Adrenal gland (tissue), 12 donors: ENCODE measurements around the gene MALRD1. TPM values are rescaled to one million over a fixed set of nuclear protein-coding genes. Genes with fewer than 3 reads are reported as not detected.

Source experiments
- DNase-seq, 7 donors: peaks; one replicate each; pipeline ENCODE4 v3.0.0-alpha.2; 2019 to 2020
- H3K27ac ChIP-seq, 5 donors: fragments of 200-600 bp; sonication (generic) in 4 of 5; 1 replicate in 3 of 5; 2 replicates in 2 of 5; pipeline versions ENCODE4 v1.5.1 to v1.8.0; 2016 to 2020; ENCODE audit warnings: mild to moderate bottlenecking in 1 of 5
- H3K27me3 ChIP-seq: fragments of 200-600 bp; 2 replicates; pipeline ENCODE4 v1.8.0; 2021
- H3K36me3 ChIP-seq, 2 donors: fragments of 200-600 bp; replicated peaks in 1 of 2; 1 replicate in 1 of 2; 2 replicates in 1 of 2; pipeline versions ENCODE4 v1.5.1 to v1.8.0; 2018 to 2022
- H3K4me1 ChIP-seq, 2 donors: fragments of 200-600 bp; replicated peaks in 1 of 2; 1 replicate in 1 of 2; 2 replicates in 1 of 2; pipeline versions ENCODE4 v1.5.1 to v1.8.0; 2018 to 2021
- H3K4me3 ChIP-seq, 4 donors: fragments of 200-600 bp; sonication (generic) in 3 of 4; one replicate each; pipeline ENCODE4 v1.5.1; 2016 to 2018
- H3K9me3 ChIP-seq, 3 donors: fragments of 200-600 bp; sonication (generic) in 1 of 3; replicated peaks in 1 of 3; 1 replicate in 2 of 3; 2 replicates in 1 of 3; pipeline versions ENCODE4 v1.5.1 to v1.8.0; 2016 to 2021
- CTCF ChIP-seq, 6 experiments: fragments of 450-650 bp in 4 of 6; fragments of 200-600 bp in 2 of 6; sonication (generic) in 1 of 6; IDR thresholded peaks; 1 replicate in 5 of 6; 2 replicates in 1 of 6; pipeline versions ENCODE4 v1.5.1 to v1.8.0; 2016 to 2021; ENCODE audit warnings: antibody characterized with exemption in 6 of 6, mild to moderate bottlenecking in 2 of 6, moderate library complexity in 1 of 6
- POLR2A ChIP-seq, 2 donors: fragments of 450-650 bp; IDR thresholded peaks; one replicate each; pipeline ENCODE4 v1.6.1; 2017; ENCODE audit warnings: antibody characterized with exemption in 2 of 2, mild to moderate bottlenecking in 2 of 2, moderate library complexity in 1 of 2
- WGBS, 4 donors: extraction: QIAGEN DNeasy Blood & Tissue Kit in 2 of 4; methylation state at CpG; one replicate each; pipeline versions ENCODE4 v1.1.5 to v1.1.7; 2013 to 2017; 5-methylcytosine and 5-hydroxymethylcytosine counted together
- intact Hi-C, 2 donors: fragments of 100-400 bp; cut with DNase I; formaldehyde crosslinking; loops; one replicate each; pipeline versions ENCODE4 v1.14.1 to v1.15.0; 2022 to 2023
- polyA plus RNA-seq, 3 donors: library from polyadenylated mRNA; stranded (reverse); fragments of 200-250 nt in 2 of 3; fragments of 350-450 nt in 1 of 3; fragmentation: Illumina TruSeq in 1 of 3; extraction: RNeasy Lipid Tissue Mini Kit (QIAGEN cat#74804) in 1 of 3; gene quantifications; one replicate each; pipeline ENCODE4 v1.2.3, GENCODE V29; 2013 to 2014
- total RNA-seq, 9 donors: library from RNA; depleted of rRNA in 4 of 9; stranded (reverse); fragments of >200 nt in 4 of 9; fragments of 120-200 nt in 1 of 9; fragmentation: NEBNext Ultra II Directional in 1 of 9; extraction: Animal tissue kit (Norgen Biotek cat#: 25700) in 1 of 9; gene quantifications; one replicate each; pipeline versions ENCODE4 v1.1.0 to v1.2.4, GENCODE V29; 2013 to 2023
- donor health status: healthy with polysubstance abuse.
- donor health status: Bipolar disorder and iron deficiency.
- donor health status: DM: yes; HTN: yes; CAD: no.
- donor health status: DM: no; HTN: no; CAD: no.
- donor health status: DM: no; HTN: no; CAD: no.
- donor health status: DM: yes; HTN: yes; CAD: no.

Gene MALRD1
- total and polyA plus RNA-seq, 12 donors, result 0.48 to 6.2 (median 1.9) TPM

GRCh38 chr10:19048891-19049290, 290 bp downstream of the MALRD1 start:
- WGBS, 4 donors, result 52 to 63% (median 55%) methylated on average over 3 of the region's 3 CpGs
- no peak for DNase-seq

GRCh38 chr10:19049567-19049966, 966 bp downstream of the MALRD1 start:
- H3K4me1 ChIP-seq, result no peaks in the 10 kb centered on the region
- intact Hi-C loops, result no loop called here
- no peak for DNase-seq
- H3K27me3 ChIP-seq, result no peaks in the 10 kb centered on the region
- no peak for TF ChIP-seq CTCF (IDR thresholded peaks at IDR 0.05)
- H3K9me3 ChIP-seq, result no peaks in the 10 kb centered on the region
- 68 to 82% (median 78%) methylated on average over 2 of the region's 2 CpGs for WGBS, 4 donors
- no peak overlapping the region for H3K4me3 ChIP-seq
- no peaks in the 10 kb centered on the region for H3K36me3 ChIP-seq
- H3K27ac ChIP-seq, result no peak overlapping the region

More at GRCh38 chr10:19048891-19049290, 290 bp downstream of the MALRD1 start:
- TF ChIP-seq CTCF (IDR thresholded peaks at IDR 0.05), result no peak
- TF ChIP-seq POLR2A (IDR thresholded peaks at IDR 0.05), result no peak
- Histone ChIP-seq H3K27ac (no peak overlapping the region), H3K27me3 (no peaks in the 10 kb centered on the region), H3K9me3 (no peaks in the 10 kb centered on the region), H3K4me3 (no peak overlapping the region), H3K4me1 (no peaks in the 10 kb centered on the region), H3K36me3 (no peaks in the 10 kb centered on the region)
- intact Hi-C loops, result no loop called here

GRCh38 chr10:19054289-19054835, 5.8 kb downstream of the MALRD1 start:
- Histone ChIP-seq H3K4me3 (no peak overlapping the region), H3K9me3 (no peaks in the 10 kb centered on the region), H3K27me3 (no peaks in the 10 kb centered on the region), H3K4me1 (no peaks in the 10 kb centered on the region), H3K27ac (no peak overlapping the region), H3K36me3 (no peaks in the 10 kb centered on the region)
- TF ChIP-seq CTCF (IDR thresholded peaks at IDR 0.05) (no peak), POLR2A (IDR thresholded peaks at IDR 0.05) (no peak)
- DNase-seq, result no peak
- intact Hi-C loops, result no loop called here
- 69 to 75% (median 72%) methylated on average over 5 of the region's 5 CpGs for WGBS, 4 donors

- WGBS, 4 donors, result 47 to 65% (median 54%) methylated on average over 4 of the region's 4 CpGs
- no peaks in the 10 kb centered on the region for H3K4me1 ChIP-seq
- no peak for DNase-seq
- H3K36me3 ChIP-seq, result no peaks in the 10 kb centered on the region
- H3K27me3 ChIP-seq, result no peaks in the 10 kb centered on the region
- no peak overlapping the region for H3K27ac ChIP-seq
- intact Hi-C loops, result no loop called here
- no peaks in the 10 kb centered on the region for H3K9me3 ChIP-seq
- no peak for TF ChIP-seq POLR2A (IDR thresholded peaks at IDR 0.05)
- no peak for TF ChIP-seq CTCF (IDR thresholded peaks at IDR 0.05)
- H3K4me3 ChIP-seq, result no peak overlapping the region
Observed at GRCh38 chr10:19058046-19058445, 9.4 kb downstream of the MALRD1 start.
